CD4-positive, alpha-beta T cell treated with Interleukin-1 beta for 1 hour (primary cell): ENCODE measurements around the gene ARAP2.

Source experiments
- DNase-seq, 2 donors: peaks; one replicate each; pipeline ENCODE4 v3.0.0-alpha.2; 2020 to 2022

The ARAP2 gene

GRCh38 chr4:36026348-36026880 lies 217.9 kb downstream of the ARAP2 start:
- no peak for DNase-seq

GRCh38 chr4:36024901-36025660 lies 219.2 kb downstream of the ARAP2 start:
- no peak for DNase-seq

GRCh38 chr4:36020351-36020750 lies 224.0 kb downstream of the ARAP2 start:
- DNase-seq = no peak
